Dedifferentiated amniotic fluid mesenchymal stem cell (primary cell): ENCODE measurements around the gene SF3A2.
"Not testable (repeated sequence)": the region's sequence is repeated elsewhere in the genome, so short reads cannot be mapped to it uniquely, and the experiment has no call there.

Experiments used
- DNase-seq: peaks from one replicate; pipeline ENCODE4 v3.0.0-alpha.2; 2016; ENCODE audit errors: extremely low spot score

Gene SF3A2

DNA sequence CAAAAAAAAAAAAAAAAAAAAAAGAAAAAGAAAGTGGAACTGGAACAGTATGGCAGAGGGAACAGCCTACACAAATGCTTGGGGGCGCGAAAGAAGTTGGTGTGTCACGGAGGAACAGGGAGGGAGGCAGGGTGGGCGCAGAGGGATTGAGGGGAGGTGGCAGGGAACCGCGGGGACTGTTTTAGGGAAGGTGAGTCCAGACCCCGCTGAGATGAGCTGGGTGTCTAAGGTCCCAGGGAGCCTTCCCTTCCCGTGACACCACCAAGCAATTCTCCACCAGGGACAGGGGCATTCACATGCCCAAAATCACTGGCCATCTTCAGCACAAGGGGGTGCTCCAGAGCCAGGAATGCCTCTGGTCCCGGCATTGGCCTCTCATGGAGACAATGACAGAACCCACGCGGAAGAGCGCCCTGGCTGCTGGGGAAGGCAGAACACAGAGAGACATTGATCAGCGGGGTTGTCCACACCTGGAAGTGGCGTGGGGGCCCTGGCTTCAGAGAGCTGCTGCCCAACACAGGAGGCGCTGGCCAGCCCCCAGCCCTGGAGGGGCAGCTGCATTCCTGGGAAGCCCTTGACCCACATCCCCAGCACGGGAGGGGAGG, 38.4 kb downstream of the SF3A2 start:
- peak; percentile 53 for DNase-seq

DNA sequence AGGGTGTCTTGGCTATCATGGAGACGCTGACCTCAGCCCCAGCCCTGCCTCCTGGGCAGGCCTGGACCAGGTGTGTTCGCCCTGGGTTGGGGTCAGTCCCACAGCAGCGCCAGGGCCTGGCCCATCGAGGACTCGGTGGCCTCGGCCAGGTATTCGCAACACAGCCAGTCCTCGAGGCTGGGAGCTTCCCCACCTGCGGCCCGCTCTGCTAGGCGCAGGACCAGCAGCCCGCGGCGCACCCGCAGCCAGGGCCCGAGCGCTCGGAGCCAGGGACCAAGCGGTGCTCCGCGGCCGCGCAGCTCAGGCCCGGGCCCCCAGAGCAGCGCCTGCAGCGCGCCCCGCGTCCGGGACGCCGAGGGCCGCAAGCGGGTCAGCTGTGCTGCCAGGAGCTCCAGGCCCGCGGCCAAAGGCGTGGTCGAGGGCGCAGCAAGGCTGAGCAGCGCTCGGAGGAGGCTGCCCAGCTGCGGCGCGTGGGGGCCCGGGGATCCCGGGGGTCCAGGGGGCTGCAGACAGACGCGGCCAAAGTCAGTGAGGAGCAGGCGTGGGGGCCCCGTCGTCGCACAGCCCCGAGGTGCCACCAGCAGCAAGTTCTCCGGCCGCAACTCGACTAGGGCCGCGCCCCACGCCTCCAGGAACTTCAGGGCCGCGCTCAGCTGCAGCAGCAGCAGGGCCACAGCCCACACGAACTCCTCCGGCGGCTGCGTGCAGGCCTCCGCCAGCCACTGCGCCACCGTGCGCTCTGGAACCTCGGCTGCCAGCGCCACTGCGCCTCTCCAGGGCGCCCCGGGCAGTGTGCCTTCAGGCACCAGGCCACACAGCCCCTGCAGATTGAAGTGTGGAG, 39.2 kb downstream of the SF3A2 start:
- DNase-seq: no peak

DNA sequence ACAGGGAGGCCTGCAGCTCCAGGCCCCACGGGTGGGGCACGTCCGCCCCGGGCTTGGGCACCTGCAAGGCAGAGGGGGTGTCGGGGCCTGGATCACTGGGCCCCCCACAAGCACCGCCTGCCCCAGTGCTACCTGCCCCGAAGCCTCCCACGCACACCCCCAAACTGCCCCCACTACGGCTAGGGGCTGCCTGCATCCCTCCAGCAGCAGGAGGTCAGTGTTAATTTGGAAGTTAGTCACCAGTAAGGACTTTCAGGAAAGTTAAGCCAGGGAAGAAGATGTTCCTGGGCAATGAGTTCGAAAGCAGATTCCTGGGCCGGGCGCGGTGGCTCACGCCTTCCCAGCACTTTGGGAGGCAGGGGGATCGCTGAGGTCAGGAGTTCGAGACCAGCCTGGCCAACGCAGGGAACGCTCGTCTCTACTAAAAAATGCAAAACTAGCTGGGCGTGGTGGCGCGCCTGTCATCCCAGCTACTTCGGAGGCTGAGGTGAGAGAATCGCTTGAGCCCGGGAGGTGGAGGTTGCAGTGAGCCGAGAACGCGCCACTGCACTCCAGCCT, 39.9 kb downstream of the SF3A2 start:
- DNase-seq: no peak

DNA sequence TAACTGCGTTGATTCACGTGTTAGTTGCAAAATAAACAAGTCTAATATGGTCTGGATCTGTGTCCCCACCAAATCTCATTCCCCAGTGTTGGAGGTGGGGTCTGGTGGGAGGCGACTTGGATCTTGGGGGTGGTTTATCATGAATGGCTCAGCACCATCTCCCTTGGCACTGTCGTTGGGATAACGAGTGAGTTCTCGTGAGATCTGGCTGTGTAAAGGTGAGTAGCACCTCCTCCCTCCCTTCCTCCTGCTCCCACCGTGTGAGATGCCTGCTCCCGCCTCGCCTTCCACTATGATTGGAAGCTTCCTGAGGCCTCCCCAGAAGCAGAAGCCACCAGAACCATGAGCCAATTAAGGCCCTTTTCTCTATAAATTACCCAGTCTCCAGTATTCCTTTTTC, 40.5 kb downstream of the SF3A2 start:
- DNase-seq: no peak

DNA sequence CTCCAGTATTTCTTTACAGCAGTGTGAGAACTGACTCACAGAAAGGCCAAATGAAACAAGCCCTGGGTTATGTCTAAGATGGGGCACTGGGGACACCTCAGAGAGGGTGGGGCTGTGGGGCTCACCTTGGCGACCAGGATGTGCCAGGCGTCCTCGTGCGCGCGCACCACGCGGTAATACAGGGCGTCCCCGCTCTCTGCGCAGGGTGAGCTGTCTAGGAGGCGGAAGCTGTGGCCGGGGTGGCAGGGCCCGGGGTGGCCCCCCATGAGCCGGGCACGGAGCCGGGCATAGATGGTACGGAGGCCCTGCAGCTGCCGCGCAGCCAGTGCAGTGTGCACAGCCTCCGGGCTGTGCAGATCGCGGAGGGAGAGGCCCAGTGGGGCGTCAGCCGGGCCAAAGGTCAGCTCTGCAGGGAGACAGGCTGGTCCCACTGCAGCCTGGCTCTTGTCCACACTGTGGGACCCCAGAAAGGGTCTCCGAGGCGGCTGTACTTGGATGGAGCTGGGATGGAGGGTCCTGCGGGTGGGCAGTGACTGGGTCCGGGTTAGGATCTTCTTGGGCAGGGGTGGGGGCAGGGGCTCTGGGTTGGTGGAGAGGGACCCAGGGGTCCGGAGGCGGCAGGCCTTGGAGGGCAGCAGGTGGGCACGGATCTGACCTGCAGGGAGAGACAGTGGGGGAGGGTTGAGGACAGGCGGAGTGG, 42.0 kb downstream of the SF3A2 start:
- DNase-seq: no peak

DNA sequence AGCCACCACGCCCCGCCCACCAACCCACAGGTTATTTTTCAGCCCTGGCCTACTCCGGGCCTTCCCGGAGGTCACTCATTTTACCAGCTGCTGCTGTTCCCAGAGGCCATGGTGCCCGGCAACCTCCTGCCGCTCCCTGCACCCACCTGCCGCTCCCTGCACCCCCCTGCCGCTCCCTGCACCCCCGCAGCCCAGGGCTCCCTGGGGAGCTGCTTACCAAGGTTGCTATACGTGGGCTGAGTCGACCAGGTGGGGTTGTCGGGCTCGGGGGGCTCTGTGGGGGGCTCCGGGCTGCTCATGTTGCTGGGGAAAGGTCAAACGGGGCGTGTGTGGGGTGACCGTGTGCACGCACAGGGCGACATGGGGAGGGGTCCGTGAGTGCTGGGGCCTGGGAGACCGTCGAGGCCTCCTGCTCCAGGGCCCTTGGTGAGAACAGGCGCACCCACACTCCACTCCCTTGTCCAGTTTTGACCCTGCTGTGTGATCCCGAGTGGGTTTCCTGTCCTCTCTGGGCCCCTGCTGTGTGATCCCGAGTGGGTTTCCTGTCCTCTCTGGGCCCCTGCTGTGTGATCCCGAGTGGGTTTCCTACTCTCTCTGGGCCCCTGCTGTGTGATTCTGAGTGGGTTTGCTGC, 44.1 kb downstream of the SF3A2 start:
- no peak for DNase-seq

DNA sequence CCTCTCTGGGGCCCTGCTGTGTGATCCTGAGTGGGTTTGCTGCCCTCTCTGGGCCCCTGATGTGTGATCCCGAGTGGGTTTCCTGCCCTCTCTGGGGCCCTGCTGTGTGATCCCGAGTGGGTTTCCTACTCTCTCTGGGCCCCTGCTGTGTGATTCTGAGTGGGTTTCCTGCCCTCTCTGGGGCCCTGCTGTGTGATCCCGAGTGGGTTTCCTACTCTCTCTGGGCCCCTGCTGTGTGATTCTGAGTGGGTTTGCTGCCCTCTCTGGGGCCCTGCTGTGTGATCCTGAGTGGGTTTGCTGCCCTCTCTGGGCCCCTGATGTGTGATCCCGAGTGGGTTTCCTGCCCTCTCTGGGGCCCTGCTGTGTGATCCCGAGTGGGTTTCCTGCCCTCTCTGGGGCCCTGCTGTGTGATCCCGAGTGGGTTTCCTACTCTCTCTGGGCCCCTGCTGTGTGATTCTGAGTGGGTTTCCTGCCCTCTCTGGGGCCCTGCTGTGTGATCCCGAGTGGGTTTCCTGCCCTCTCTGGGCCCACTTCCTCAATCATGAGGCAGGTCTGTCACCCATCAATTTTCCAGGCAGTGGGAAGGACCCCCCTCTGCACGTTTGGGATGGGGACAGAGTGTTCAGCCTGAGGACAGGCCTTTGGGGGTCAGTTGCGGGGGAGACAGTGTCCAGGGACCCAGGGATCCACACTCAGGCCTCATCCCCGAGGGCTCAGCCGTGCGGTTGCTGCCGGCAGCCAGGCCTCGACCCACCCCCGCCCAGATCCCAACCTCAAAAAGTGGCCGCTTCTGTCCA, 44.8 kb downstream of the SF3A2 start:
- not testable (repeated sequence) for DNase-seq

DNA sequence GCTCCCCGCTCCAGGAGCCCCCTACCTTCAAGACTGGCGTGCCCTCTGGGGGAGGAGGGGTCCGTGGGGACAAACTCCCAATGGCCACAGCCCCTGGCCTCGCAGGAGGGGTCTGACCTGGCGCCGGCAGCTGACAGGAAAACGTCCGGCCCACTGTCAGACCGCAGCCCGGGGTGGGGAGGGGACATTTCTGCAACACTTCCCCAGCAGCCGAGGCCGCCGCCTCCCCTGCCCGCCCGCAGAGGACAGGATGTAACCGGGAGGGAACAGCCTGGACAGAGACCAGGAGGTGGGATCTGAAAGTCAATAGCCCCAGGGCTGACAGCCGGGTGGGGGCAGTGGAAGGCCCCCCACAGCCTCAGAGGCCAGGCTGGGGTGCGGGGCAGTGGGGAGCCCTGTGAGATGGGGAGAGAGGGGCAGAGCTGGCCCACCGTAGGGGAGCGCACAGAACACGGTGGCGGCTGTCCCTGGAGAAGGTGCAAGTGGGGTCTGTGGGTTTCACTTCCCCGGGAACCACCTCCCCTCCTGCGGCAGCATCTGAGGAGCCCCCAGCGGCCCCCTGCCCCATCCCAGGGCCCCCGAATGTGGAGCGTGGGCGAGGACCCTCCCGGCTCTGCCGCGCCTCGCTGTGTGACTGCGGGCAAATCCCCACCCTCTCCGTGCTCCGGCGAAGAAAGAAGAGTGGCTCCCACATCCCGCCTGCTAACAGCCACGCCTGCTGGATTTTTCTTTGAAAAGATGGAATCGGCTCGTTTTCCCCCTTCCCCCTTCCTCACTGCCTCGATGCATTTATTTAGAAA, 45.6 kb downstream of the SF3A2 start, which contains the start of gene PEAK3:
TSS of gene PEAK3 (minus strand) at position 114 of the 800 bp plus-strand sequence. CDS start 1,244 bp downstream, outside the sequence.
- DNase-seq: no peak

DNA sequence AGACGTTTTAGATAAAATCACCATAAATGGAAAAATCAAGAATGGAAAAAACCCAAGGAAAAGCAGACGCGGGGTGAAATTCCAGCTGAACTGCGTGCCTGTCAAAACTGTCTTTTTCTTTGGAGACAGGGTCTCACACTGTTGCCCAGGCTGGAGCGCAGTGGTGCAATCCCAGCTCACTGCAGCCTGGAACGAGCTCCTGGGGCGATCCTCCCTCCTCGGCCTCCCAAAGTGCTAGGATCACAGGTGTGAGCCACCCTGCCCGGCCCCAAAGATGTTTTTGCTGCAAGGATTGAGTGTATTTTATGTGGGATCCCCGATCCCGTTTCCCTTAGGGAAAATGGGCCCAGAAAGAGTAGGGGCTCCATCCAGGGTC, 46.2 kb downstream of the SF3A2 start:
- DNase-seq: no peak

DNA sequence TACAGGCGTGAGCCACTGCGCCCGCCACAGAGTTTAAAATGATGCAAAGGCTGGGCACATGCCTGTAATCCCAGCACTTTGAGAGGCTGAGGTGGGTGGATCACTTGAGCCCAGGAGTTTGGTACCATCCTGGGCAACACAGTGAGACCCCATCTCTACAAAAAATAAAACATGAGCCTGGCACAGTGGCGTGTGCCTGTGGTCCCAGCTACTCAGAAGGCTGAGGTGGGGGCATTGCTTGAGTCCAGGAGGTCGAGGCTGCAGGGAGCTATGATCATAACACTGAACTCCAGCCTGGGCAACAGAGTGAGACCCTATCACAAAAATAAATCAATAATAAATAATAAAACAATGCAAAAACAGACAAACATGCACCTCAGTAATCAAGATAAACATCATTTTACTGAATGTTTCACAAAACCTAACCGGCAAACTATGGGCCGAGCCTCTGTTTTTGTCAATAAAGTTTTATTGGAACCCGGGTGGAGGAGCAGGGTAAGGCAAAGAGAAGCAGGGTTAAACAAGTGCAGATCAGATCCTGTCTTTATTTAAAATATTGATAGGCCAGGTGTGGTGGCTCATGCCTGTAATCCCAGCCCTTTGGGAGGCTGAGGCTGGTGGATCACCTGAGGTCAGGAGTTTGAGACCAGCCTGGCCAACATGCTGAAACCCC, 47.3 kb downstream of the SF3A2 start:
- DNase-seq: no peak

DNA sequence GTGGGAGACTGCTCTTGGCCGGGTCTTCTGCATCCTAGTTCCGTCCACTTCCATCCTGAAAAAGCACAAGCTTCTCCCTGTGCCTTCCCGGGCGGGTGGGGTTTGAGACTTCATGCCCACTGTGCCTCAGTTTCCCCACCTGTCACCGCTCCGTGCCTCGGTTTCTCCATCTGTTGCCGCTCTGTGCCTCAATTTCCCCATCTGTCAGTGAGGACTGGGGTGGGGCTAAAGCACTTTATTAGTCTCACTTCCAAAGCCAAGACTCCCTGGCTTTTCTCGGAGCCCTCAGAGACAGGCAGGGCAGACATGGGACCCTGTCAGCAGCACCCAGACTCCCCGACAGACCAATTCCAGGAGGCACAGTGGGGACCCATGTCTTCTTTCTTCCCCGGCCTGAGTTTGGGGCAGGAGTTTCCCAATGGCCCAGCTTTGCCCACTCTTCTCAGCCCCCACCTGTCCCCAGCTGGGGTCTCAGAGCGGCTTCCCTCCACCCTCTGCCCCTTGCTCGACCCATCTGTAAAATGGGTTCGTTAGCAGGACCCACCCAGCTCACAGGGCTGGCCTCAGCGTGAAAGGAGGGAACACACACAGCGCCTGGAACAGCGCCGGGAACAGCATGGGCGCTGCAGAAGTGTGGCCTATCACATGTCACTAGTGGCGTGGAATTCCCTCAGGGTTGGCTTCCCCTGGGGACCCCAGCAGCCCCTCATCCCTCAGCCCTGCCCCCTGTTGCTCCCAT, 49.9 kb downstream of the SF3A2 start:
- no peak for DNase-seq

DNA sequence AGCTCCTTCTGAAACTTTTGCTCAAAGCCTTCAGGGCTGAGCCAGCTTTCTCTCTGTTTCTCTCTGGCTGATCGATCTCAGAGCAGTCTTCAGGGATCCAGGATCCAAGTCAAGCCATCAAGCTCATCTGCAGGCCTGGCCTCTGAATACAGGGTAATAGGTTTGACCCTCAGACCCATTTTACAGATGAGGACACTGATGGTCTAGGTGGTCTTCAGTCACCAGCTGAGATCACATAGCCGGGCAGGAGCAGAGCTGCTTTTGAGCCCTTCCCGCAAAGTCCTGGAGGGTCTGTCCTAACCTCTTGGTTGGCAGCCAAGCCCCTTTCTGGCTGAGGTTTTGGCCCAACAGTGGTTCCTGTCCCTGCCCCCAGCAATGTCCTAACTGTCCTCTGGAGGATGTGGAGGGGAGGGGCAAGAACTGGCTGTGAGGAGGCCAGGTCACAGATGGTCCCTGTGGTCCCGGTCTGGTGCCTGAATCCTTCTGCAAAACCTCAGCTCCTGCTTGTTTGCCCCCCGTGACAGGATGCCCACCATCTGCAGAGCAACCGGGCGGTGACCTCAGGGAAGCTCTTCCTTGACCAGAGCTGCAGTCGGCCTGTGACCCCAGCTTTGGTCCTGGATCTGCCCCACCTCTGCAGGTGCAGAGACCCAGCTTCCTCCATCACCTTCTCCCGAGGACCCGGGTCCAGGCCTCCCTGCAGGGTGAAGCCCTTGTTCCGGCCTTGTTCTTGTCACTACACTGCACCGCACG, 51.1 kb downstream of the SF3A2 start:
- no peak for DNase-seq

DNA sequence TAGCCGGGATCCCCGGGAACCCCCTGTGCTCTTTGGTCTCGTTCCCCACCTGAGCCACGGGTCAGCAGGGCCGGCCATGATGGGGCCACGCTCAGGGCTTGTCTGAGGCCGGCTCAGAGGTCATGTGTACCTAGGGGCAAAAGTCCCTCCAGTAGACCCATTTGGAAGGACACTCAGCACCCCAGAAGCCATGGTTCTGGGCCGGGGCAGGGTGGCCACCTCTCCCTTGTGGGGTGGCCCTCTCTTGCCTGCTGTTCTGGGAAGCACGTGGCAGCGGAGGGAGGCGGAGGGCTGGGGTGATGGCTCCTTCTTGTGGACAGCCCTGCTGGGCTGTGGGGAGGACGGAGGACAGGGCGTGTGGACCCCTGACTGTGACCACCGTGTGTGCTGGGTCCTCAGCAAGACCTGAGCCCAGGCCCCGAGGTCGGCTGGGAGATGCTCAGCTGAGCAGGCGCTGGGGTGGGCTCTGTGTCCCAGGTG, 51.8 kb downstream of the SF3A2 start:
- no peak for DNase-seq

DNA sequence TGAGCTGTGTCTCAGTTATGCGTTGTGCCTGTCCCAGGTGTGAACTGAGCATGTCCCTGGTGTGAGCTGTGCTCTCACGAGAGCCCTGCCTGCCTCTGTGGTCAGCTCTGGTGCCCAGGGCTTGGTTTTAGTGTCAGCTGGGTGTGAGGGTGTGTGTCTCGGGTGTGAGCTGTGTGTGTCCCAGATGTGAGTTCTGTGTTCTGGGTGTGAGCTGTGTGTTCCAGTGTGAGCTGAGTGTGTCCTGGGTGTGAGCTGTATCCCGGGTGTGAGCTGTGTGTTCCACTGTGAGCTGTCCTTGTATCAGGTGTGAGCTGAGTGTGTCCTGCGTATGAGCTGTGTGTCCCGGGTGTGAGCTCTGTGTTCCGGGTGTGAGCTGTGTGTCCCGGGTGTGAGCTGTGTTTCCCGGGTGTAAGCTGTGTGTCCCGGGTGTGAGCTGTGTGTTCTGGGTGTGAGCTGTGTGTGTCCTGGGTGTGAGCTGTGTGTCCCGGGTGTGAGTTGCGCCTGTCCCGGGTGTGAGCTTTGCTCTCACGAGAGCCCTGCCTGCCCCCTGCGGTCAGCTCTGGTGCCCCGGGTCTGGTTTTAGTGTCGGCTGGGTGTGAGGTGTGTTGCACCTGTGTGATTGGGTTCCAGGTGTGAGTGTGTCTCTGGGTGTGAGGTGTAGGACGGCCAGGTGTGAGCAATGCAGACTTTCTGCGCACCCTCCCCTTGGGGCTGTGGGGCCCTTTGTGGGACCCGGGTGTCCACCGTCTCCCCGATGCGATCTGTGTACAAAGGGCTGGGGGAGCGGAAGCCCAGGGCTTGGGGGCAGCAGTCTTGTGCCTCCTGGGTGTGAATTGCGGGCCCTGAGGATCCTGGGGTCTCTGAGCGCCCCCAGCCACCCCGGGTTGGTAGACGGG, 52.4 kb downstream of the SF3A2 start:
- DNase-seq: no peak

DNA sequence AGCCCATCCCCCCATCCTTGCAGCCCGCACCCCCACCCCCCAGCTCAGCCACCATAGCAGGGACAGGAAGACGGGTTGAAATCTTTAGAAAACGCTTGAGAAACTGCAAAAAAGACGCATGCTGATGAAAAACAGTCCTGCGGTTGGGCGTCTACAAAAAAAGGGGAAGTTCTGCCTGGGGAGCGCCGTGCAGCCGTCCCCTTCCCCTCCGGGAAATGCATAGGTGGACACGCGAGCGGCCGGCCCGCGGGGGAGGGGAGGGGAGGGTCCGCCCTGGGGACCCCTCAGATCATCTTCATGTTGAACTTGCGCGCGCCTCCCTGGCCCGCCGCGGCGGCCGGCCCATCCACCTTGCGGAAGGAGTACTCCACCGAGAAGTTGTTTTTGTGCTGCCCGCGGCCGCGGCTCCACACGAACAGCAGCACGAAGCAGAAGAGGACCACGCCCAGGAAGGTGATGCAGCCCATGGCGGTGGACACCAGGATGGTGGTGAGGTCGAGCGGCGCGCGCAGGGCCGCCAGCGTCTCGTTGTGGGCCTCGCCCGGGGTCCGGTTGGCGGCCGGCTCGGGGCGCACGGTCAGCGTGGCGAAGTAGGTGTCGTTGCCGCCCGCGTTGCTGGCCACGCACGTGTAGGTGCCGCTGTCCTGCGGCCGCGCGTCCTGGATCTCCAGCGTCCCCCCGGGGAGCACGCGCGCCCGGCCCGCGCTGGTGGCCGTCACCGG, 53.3 kb downstream of the SF3A2 start:
- DNase-seq: no peak

DNA sequence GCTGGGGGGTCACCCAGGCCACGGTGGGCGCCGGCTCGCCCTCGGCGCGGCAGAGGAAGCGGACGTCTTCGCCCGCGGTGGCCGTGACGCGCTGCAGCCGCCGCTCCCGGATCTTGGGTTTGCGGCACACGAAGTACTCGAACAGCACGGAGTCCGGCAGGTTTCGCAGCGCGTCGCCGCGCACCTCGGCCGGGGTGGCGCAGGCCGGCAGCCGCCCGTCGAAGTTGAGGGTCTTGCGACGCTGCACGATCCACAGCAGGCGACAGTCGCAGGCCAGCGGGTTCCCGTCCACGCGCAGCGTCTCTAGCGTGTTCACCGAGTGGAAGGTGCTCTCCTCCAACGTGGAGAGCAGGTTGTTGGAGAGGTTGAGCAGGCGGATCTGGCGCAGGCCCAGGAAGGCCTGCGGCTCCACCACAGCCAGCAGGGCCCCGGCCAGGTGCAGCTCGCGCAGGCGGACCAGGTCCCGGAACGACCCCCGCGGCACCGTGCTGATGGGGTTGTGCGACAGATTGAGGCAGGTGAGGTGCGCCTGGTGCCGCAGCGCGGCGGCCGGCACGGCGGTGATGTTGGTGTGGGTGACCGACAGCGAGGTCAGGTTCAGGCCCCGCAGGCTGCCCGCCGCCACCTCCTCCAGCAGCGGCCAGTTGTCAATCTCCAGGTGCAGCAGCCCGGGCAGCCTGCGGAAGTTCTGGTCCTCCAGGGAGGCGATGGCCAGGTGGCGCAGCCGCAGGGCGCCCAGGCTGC, 54.0 kb downstream of the SF3A2 start:
- DNase-seq: no peak
